DMS 273 treated with DMSO at 0.1 percent for 48 hours (cell line): ENCODE results near the gene IL21R.
"Not testable (repeated sequence)": the region's sequence is repeated elsewhere in the genome, so short reads cannot be mapped to it uniquely, and the experiment has no call there.

Source experiments
- DNase-seq: peaks from one replicate; lab custom pipeline; 2025; lab: John Stamatoyannopoulos, UW

The IL21R gene

DNA sequence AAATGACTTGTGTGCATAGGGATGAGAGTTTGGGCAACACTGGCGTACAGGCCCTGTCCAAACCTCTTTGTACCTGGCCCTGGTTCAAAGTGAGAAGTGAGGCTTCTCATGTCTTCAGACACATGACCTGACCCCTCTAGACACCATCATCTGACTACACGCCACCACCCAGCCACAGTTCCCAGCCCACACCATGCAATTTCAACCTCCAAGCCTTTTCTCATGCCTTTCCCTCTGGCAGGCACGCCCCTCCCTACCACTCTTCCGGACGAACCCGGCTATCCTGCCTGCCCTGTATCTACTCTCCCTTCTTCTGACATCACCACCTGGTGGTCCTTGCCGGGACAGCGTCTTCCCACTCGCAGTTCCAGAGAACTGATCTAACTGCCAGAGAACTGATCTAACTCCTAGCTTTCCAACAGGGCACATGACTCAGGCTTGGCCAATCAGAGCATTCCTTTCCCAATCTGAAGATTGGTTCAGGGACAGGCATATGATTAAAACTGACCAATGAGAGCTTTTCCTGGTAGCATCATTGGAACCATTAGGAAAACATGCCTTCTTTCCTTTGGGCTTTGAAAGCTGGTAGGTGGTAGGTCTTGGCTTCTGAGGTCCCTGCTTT lies 27.1 kb upstream of the IL21R start:
- peak; percentile 92 for DNase-seq

DNA sequence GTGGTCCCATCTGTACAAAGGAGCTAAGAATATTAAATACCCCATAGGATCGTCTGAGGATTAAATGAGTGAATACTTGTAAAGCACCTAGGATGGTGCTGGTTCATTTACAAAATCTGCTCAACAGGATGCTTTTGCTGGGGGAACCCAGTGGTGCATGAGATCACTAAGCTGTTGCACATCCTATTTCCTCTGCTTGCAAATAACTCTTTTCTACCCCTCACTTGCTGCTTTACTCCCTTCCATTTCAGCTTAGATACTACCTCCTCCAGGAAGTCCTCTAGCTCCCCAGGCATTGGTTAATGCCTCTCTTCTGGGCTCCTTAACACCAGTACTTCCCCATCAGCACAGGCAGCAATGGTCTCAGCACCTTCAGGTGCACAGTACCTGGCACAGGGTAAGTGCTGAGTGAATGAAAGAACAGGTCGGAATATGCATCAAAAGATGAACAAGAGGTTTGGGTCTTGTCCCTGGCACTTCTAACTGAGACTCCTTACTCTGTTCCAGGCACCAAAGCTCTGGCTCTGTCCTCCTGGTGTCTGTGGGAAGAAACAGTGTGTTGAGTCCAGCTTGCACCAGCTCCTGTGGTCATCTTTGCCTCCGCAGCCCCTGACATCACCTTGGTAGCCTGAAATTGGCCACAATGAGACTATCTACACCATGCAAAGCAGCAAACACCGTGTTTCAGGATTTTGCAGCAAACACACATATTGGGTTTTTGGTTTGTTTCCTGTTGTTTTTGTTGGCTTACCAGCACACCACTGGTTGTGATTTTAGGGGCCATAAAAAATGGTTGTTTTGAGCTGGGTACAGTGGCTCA lies 24.1 kb upstream of the IL21R start:
- DNase-seq = no peak

DNA sequence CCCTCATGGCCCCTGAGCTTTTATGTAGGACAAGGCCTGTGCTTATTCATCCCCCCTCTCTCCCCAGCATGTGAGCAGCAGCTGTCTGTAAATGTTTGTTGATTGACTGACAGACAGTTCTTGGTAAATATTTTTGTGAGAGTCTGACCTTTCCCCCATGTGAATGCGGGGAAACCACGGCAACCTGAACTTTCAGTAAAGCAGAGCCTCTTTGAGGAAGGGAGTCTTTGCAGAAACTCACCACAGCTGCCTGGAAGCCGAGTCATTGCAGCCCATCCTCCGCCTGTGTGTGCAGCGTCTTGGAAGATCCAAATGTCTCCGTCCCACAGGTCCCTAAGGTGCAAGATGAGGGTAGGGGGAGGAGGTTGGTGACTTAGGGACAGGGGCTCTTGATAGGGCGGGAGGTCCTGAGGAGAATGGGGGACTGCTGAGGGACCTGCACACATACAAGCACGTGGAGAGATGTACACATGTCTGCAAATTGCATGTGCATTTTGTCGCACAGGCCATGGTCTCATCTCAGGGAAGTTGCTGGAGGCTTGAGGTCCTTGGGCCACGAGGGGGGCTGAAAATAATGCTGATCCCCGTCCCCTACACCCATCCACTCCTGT lies 23.0 kb upstream of the IL21R start:
- no peak for DNase-seq

DNA sequence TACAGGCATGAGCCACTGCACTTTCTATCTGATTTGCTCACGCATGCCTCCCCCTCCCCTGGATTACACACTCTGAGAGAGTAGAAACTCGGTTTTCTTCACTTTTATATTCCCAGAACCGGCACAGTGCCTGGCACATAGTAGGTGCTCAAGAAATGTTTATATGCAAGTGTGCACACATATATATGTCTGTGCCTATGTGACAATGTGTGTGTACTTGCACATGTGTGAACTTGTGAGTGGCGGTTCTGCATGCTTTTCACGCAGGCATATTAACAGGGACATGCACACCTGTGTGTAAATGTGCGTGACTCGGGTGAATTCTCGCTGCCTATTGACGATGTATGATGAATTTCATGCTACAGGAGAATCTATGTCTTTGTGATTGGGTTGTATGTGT lies 22.1 kb upstream of the IL21R start:
- DNase-seq = no peak

DNA sequence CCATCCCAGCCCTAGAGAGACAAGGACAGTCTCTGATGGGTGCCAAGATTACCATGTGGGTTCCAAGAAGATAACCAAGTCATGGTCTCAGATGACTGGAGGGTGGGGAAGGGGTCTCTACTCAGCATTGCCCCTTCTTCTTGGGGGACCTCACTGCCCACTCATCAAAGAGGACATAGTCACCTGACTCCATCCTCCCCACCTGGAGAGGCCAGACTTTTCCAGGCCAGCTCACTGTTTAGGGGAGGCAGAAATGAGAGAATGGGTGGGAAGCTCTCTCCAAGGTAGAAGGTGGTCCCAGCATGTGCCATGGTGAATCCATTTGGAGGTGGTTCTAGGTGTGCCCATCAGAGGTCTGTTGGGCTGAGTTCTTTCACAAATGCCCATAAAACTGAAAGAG lies 20.7 kb upstream of the IL21R start:
- no peak for DNase-seq

DNA sequence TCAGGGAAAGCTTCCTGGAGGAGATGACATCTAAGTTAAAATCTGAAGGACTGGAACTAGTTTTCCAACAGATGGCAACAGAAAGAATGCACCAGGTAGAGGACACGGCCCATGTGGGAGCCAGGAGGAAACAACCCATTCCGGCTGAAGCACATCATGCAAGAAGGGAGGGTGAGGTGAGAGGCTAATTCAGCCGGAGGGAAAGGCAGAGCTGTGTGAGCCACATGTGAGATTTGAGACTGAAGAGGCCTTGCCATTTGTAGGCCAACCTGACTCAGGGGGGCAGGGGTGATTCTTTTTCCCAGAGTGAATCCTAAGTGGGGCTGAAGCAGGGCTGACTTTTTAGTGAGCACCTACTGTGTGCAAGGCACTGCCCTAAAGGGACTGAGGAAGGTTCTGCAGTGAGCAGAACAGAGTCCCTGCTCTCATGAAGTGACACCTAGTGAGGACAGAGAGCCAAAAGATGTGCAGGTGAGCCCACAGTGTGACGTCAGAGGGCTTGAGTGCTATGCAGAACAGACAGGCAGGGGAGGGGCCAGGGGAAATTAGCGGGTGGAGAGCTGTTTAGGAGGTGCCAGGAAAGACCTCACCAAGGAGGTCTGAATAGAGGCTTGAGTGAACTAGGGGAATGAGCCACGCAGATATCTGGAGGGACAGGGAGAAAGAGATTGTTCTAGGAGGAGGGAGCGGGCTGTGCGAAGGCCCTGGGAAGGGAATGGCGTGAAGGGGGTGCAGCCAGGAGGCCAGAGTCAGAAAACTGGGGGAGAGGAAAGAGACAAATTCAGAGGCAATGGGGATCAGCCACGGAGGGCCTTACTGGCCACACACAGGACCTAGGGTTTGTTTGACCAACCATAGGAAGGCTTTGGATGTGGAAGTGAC lies 19.8 kb upstream of the IL21R start:
- no peak for DNase-seq

DNA sequence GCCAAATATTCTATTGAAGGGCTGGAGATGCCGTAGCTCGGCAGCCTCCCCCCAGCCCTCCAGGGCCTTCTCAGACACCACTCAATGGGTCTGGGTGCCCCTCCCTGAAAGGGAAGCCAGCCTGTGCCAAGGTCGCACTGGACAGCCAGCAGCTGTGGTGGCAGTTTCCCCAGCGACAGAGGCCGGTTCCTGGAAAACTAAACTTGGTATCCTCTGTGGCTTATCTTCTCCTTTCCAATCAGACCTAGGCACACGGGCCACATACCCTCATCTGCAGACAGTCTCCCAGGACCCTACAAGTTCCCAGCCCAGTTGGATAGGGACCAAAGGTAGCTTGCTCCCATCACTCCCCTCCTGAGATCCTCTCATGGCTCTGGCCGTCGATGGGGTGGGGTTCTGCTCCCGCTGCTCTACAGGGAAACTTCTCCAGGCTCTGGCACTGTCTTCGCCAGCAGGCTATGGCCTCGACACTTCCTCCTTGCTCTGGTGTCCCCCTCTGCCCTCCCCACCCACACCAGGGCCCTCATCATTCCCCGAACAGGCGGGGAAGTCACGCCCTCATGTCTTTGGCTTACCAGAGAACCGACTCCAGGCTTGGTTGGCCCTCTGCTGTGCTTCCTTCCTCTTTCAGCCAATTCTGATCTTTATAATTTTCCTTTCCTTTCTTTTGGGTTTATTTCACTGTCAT lies 18.3 kb upstream of the IL21R start:
- no peak for DNase-seq

DNA sequence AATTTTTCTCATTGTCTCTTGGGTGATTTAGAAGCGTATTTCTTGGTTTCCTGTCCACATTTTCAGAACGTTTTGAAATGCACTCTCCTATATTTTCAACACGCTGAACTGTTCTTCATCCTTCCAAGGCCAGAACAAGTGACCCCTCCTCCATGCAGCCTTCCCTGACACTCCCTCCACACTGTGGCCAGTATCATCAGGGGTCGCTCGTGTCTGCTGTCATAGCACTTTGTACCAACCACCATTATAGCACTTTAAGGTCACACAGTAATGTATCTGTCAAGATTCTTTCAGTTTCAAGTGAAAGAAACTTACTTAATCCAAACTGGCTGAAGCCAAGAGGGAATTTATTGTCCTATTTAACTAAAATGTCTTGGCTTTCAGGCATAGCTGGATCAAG lies 17.5 kb upstream of the IL21R start:
- no peak for DNase-seq

DNA sequence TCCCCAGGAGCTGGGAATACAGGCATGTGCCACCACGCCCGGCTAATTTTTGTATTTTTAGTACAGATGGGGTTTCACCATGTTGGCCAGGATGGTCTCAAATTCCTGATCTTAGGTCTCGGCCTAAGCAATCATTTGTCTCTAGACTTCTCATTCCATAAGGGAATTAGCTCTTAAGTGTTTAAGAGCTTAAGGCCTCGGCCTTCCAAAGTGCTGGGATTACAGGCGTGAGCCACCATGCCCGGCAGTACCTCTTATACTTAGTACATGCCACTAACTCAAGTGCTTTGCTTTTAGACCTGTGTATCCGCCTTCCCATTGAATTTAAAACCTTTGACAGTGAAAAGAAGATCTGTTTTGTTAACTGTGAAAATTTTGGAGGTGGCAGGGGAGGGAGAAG lies 16.6 kb upstream of the IL21R start:
- DNase-seq = no peak

DNA sequence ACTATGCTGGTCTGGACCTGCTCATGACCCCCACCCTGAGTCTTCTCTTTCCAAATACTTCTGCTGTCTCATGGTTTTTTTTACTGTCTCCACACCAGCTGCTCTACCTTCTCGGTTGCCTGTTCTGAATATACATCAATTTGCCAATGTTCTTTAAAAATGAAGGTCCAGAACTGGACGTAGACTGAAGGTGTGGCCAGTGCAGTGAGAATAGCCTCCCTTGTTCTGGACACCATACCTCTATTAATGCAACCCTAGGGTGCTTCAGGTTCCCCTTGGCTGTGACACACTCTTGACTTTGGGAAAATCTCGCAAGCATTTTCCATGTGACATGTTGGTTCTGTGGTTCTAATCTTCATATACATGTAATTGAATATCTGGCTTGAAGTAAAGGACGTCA lies 15.3 kb upstream of the IL21R start:
- no peak for DNase-seq

DNA sequence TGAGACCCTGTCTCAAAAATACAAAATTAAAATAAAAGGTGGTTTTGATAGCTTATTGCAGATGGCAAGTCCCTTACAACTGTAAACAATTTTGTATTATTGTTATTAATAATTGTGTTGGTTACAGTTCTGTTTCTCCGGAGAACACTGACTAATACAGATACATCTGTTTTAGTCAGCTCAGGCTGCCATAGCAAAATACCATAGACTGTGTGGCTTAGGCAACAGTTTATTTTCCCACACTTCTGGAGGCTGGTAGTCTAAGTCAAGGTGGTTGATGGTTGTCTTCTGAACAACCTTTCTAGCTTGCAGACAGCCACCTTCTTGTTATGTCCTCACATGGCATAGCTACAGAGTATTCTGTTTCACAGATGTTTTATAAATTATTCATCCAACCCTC lies 14.2 kb upstream of the IL21R start:
- no peak for DNase-seq

DNA sequence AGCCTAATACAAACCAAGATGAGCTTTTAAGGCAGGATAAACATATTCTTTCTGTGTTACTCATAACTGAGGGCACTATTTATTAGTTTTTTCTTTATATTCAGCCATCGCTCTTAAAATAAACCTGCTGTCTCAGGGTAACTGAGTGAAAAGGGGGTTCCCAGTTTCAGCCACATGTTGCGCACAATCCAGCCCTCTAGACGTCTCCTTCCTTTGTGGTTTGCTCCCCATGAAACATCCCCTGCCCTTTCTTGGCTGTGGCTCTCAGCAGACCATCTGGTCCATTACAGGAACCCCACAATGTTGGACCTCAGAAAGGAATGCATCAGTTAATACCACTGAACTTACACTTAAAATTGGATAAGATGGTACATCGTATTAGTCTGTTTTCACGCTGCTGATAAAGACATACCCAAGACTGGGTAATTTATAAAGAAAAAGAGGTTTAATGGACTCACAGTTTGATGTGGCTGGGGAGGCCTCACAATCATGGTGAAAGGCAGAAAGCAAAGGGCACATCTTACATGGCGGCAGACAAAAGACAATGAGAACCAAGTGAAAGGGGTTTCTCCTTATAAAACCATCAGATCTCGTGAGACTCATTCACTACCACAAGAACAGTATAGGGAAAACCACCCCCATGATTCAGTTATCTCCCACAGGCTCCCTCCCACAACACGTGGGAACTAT lies 12.6 kb upstream of the IL21R start:
- no peak for DNase-seq

DNA sequence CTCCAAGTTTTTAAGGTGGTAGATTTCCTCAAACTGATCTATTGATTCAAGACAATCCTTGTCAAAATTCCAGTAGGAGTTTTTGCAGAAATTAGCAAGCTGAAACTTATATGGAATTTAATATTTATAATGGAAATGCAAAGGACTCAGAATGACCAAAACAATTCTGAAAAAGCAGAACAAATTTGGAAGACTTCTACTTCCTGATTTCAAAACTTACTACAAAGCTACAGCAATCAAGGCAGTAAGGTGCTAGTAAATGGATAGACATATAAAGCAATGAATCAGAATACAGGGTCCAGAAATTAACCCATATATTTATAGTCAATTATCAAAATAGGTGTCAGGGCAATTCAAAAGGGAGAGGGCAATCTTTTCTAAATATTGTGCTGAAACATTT lies 11.8 kb upstream of the IL21R start:
- no peak for DNase-seq

DNA sequence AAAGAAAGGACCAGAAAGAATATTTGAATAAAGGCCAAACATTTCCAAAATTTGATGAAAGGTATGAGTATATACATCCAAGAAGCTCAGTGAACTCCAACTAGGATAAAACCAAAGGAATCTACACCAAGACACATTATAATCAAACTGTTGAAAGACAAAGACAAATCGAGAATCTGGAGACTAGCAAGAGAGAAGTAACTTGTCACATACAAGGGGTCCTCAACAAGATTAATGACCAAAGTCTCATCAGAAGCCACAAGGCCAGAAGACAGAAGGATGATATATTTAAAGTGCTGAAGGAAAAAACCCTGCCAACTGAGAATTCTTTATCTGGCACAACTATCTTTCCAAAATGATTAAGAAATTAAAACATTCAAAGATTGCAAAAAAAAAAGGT lies 9.3 kb upstream of the IL21R start:
- DNase-seq = no peak

DNA sequence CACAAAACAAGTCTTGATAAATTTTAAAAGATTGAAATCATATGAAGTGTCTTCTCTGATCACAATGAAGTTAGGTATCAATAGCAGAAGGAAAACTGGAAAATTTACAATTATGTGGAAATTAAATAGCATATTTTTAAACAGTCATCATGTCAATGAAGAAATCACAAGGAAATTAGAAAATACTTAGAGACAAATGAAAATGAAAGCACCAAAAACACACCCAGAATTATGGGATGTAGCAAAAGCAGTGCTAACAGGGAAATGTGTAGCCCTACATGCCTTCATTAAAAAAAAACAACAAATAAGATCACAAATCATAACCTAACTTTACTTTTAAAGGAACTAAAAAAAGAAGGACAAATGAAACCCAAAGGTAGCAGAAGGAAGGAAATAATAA lies 7.5 kb upstream of the IL21R start:
- no peak for DNase-seq

DNA sequence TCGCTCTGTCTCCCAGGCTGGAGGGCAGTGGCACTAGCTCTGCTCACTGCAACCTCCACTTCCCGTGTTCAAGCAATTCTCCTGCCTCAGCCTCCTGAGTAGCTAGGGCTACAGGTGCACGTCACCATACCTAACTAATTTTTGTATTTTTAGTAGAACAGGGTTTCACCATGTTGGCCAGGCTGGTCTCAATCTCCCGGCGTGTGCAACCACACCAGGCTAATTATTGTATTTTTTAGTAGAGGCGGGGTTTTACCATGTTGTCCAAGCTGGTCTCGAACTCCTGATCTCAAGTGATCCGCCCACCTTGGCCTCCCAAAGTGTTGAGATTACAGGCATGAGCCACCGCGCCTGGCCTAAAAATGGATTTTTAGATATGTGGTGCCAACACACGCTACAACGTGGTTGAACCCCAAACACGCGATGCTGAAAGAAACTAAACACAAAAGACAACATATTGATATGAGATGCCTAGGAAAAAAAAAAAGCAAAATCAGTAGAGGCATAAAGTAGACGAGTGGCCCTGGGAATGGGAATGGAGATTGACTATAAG lies 3.6 kb upstream of the IL21R start:
- DNase-seq = not testable (repeated sequence)

DNA sequence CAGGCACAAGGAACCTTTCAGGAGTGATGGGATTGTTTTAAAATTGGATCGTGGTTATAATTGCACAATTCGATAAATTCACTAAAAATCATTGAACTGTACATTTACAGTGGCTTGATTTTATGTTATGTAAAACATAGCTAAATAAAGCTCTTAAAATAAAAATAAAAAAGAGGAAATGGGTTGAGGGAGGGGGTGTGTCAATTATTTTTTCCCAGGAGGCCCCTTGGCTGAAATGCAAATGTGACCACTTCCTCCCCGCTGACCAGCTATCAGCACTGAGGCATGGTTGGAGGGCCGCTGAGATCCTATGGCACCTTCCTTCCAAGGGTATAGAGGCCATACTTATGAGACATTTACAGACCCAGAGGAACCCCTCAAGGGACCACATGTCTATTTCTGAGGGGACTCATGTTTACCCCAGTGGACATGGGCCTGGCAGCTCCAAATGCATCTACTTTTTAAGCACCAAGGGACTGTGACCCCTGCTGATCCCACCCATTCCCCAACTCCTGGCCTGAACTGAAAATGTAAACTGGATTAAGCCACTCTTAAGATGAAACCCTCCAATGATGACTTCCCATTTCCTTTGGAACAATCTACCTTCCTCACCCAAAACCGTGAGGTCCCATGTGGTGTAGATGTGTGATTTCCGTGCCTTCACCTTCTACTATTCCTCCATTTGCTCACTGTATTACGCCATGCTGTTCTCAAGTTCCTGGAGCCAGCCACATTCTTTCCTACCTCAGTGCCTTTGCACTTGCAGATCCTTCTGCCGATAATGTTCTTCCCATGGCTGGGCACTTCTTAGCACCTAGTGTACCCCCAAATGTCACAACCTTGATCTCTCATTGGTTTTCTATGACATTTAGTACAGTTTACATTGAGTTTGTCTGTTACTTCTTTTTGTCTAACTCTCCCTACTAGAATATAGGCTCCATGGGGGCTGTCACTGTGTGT lies 2.8 kb upstream of the IL21R start:
- DNase-seq = no peak

DNA sequence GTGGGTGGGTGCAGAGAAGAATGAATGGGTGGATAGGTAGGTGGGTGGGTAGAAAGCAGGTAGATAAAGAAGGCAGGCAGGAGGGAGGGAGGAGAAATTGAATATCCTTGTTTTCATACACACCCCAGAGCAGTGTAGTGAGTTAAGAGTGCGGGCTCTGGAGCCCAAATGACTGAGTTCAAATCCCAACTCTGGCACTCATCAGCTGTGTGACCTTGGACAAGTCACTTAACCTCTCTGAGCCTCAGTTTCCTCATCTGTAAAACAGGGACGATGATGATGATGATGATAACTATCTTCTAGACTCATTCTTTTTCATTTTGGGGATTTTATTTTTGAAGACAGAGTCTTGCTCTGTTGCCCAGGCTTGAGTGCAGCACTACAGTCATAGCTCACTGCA lies 2.0 kb upstream of the IL21R start:
- DNase-seq = no peak

DNA sequence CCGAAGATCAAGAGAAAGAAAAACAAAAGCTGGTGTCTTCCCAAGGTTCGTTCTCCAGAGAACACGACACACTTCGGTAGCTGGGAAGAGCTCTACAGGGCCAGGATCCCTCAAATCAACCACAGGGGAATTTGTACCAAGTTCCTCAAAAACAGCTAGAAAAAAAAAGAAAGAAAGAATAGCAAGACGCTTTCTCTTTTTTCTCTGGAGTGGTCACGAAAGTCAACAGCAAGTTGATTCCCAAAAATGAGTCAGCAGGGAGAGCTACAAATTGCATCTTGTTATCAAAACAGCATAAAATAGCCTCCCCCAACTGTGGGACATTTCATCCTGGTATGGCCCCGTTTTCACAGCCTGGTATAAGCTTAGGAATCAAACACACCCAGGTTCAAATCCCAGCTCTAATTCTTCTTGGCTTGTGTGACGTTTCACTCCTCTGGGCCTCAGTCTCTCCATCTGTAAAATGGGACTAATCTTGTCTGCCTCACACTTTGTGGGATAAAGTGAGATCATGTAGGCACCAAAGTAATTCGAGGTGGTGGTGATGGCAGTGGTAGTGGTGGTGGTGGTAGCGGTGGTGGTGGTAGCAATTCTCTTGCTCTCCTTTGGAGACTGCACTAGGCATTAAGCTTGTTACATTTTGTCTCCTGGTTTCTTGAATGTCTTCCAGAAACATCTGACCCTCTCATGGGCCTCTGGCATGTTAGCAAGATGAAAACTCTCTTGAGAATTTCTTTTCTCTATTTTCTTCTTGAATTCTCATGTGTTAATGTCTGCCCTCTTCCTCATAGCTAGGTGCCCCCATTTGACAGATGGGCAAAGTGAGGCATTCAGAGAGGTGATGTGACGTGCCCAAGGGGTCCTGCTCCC lies 988 bp upstream of the IL21R start:
- no peak for DNase-seq
